ENCODE measurements around the gene SLC9A2.

SLC9A2 gene

GRCh38 chr2:102674836-102675235 lies 55.5 kb downstream of the SLC9A2 start:
- H3K27ac ChIP-seq, result no peak overlapping the region
- no peak for TF ChIP-seq ZFX (IDR thresholded peaks at IDR 0.05; ENCODE audit: borderline replicate concordance)
- TF ChIP-seq CTCF (IDR thresholded peaks at IDR 0.05), result no peak

GRCh38 chr2:102677244-102678215 lies 58.2 kb downstream of the SLC9A2 start:
- TF ChIP-seq CTCF (IDR thresholded peaks at IDR 0.05) (no peak), ZFX (IDR thresholded peaks at IDR 0.05; ENCODE audit: borderline replicate concordance) (no peak)

GRCh38 chr2:102678442-102678841 lies 59.1 kb downstream of the SLC9A2 start:
- no peak overlapping the region for H3K27ac ChIP-seq
- TF ChIP-seq ZFX (IDR thresholded peaks at IDR 0.05; ENCODE audit: borderline replicate concordance), result no peak
- TF ChIP-seq CTCF (IDR thresholded peaks at IDR 0.05), result no peak

More at GRCh38 chr2:102677244-102678215, 58.2 kb downstream of the SLC9A2 start:
- no peak overlapping the region for H3K27ac ChIP-seq

- no peak for TF ChIP-seq CTCF (IDR thresholded peaks at IDR 0.05)
- TF ChIP-seq ZFX (IDR thresholded peaks at IDR 0.05; ENCODE audit: borderline replicate concordance), result no peak
- no peak overlapping the region for H3K27ac ChIP-seq
Observed at GRCh38 chr2:102686479-102687439, 67.4 kb downstream of the SLC9A2 start.

GRCh38 chr2:102690012-102690411 lies 70.7 kb downstream of the SLC9A2 start:
- no peak overlapping the region for H3K27ac ChIP-seq
- TF ChIP-seq CTCF (IDR thresholded peaks at IDR 0.05) (no peak), ZFX (IDR thresholded peaks at IDR 0.05; ENCODE audit: borderline replicate concordance) (no peak)

- no peak overlapping the region for H3K27ac ChIP-seq
- TF ChIP-seq ZFX (IDR thresholded peaks at IDR 0.05; ENCODE audit: borderline replicate concordance), result no peak
- TF ChIP-seq CTCF (IDR thresholded peaks at IDR 0.05), result no peak
Observed at GRCh38 chr2:102696463-102696862, 77.1 kb downstream of the SLC9A2 start.

Data from 22Rv1 (cell line).